CD14-positive monocyte (primary cell): ENCODE data around the gene ILDR1. TPM values are rescaled to one million over a fixed set of nuclear protein-coding genes. Genes with fewer than 3 reads are reported as not detected.
A peak's percentile ranks its signal among the peaks of the same experiment; 100 is the strongest.

Experiments used
- DNase-seq, 3 donors: peaks; one replicate each; pipeline ENCODE4 v3.0.0-alpha.2; 2011 to 2022
- H2AFZ ChIP-seq: 2 replicates; pipeline ENCODE4 v1.6.0; 2012; ENCODE audit warnings: mild to moderate bottlenecking, low read depth, low read length, inconsistent platforms; ENCODE audit not compliant: insufficient read depth, poor library complexity, severe bottlenecking
- H3K27ac ChIP-seq, 2 donors: 1 replicate in 1 of 2; 2 replicates in 1 of 2; pipeline ENCODE4 v1.5.1; 2012 to 2013; ENCODE audit warnings: low read length in 2 of 2, control low read depth in 1 of 2, inconsistent platforms in 1 of 2, low read depth in 1 of 2, mild to moderate bottlenecking in 1 of 2
- H3K27me3 ChIP-seq, 2 donors: one replicate each; pipeline versions ENCODE4 v1.6.0 to v1.6.1; 2011 to 2013; ENCODE audit warnings: low read length in 2 of 2; ENCODE audit not compliant: control insufficient read depth in 2 of 2, insufficient read depth in 2 of 2
- H3K36me3 ChIP-seq, 2 donors: replicated peaks in 1 of 2; 1 replicate in 1 of 2; 2 replicates in 1 of 2; pipeline versions ENCODE4 v1.5.1 to v1.6.1; 2012 to 2013; ENCODE audit warnings: low read length in 2 of 2, control low read depth in 1 of 2, inconsistent platforms in 1 of 2, mild to moderate bottlenecking in 1 of 2; ENCODE audit not compliant: insufficient read depth in 2 of 2, control insufficient read depth in 1 of 2
- H3K4me1 ChIP-seq, 2 donors: 1 replicate in 1 of 2; 2 replicates in 1 of 2; pipeline versions ENCODE4 v1.5.1 to v1.6.1; 2012 to 2013; ENCODE audit warnings: low read length in 2 of 2, control low read depth in 1 of 2, inconsistent platforms in 1 of 2, mild to moderate bottlenecking in 1 of 2, moderate library complexity in 1 of 2; ENCODE audit not compliant: insufficient read depth in 2 of 2, control insufficient read depth in 1 of 2
- H3K4me2 ChIP-seq: replicated peaks from 2 replicates; pipeline ENCODE3; 2012; ENCODE audit warnings: low read length, moderate library complexity, mild to moderate bottlenecking; ENCODE audit not compliant: poor library complexity, severe bottlenecking; ENCODE audit errors: extremely low read depth
- H3K4me3 ChIP-seq, 3 experiments: fragments of 200-600 bp in 1 of 3; sonication (generic) in 1 of 3; replicated peaks in 1 of 3; 1 replicate in 2 of 3; 2 replicates in 1 of 3; pipeline ENCODE4 v1.5.1; 2011 to 2013; ENCODE audit warnings: low read length in 3 of 3, mild to moderate bottlenecking in 3 of 3, control low read depth in 2 of 3, low read depth in 2 of 3, inconsistent platforms in 1 of 3, moderate library complexity in 1 of 3
- H3K79me2 ChIP-seq: 2 replicates; pipeline ENCODE4 v1.6.0; 2012; ENCODE audit warnings: mild to moderate bottlenecking, control low read depth, inconsistent platforms, low read length, moderate library complexity; ENCODE audit not compliant: insufficient read depth
- H3K9ac ChIP-seq: 2 replicates; pipeline ENCODE4 v1.6.0; 2017; ENCODE audit warnings: low read length, mild to moderate bottlenecking; ENCODE audit not compliant: insufficient read depth, poor library complexity, severe bottlenecking
- H3K9me3 ChIP-seq, 2 donors: replicated peaks in 1 of 2; 1 replicate in 1 of 2; 2 replicates in 1 of 2; pipeline versions ENCODE4 v1.5.1 to v1.6.1; 2012 to 2013; ENCODE audit warnings: low read length in 2 of 2, control low read depth in 1 of 2; ENCODE audit not compliant: control insufficient read depth in 1 of 2, insufficient read depth in 1 of 2
- H4K20me1 ChIP-seq: 2 replicates; pipeline ENCODE4 v1.6.0; 2012; ENCODE audit warnings: mild to moderate bottlenecking, low read length, control low read depth, moderate library complexity; ENCODE audit not compliant: insufficient read depth
- H3K27ac Mint-ChIP-seq, 7 donors: one replicate each; pipeline ENCODE4 v1.8.0; 2020; ENCODE audit warnings: mild to moderate bottlenecking in 7 of 7, mixed read lengths in 7 of 7, moderate library complexity in 6 of 7, inconsistent platforms in 2 of 7
- H3K27me3 Mint-ChIP-seq, 3 donors: one replicate each; pipeline ENCODE4 v1.8.0; 2021 to 2022; ENCODE audit warnings: low read depth in 3 of 3, mild to moderate bottlenecking in 3 of 3, mixed read lengths in 3 of 3, moderate library complexity in 3 of 3, inconsistent platforms in 1 of 3
- H3K36me3 Mint-ChIP-seq, 2 donors: one replicate each; pipeline ENCODE4 v1.8.0; 2020; ENCODE audit warnings: mixed read lengths in 2 of 2, inconsistent platforms in 1 of 2, mild to moderate bottlenecking in 1 of 2
- H3K4me1 Mint-ChIP-seq: one replicate; pipeline ENCODE4 v1.8.0; 2020; ENCODE audit warnings: mild to moderate bottlenecking, mixed read lengths
- H3K4me3 Mint-ChIP-seq, 2 donors: one replicate each; pipeline ENCODE4 v1.8.0; 2020; ENCODE audit warnings: mild to moderate bottlenecking in 2 of 2, mixed read lengths in 2 of 2, moderate library complexity in 1 of 2
- H3K9me3 Mint-ChIP-seq, 7 donors: one replicate each; pipeline ENCODE4 v1.8.0; 2020 to 2022; ENCODE audit warnings: mixed read lengths in 7 of 7, mild to moderate bottlenecking in 6 of 7, moderate library complexity in 6 of 7, inconsistent platforms in 2 of 7
- WGBS: methylation state at CpG from one replicate; pipeline ENCODE4 v1.1.5; 2013; ENCODE audit warnings: missing lambda C conversion rate; ENCODE audit not compliant: insufficient coverage; 5-methylcytosine and 5-hydroxymethylcytosine counted together
- intact Hi-C, 2 donors: fragments of 100-400 bp; cut with micrococcal nuclease; formaldehyde crosslinking; loops; one replicate each; pipeline versions ENCODE4 v1.15.0 to v1.15.1; 2023
- polyA plus RNA-seq, 3 donors: library from polyadenylated mRNA; depleted of rRNA in 1 of 3; unstranded in 2 of 3; stranded (reverse) in 1 of 3; fragments of 300-500 nt in 2 of 3; fragments of >200 nt in 1 of 3; fragmentation: Illumina TruSeq in 2 of 3; gene quantifications; 1 replicate in 2 of 3; 2 replicates in 1 of 3; pipeline ENCODE4 v1.2.3, GENCODE V29; 2012 to 2021
- TF ChIP-seq, protein P1 (sequence below): fragments of 200-600 bp; IDR thresholded peaks from one replicate; pipeline ENCODE4 v1.8.0; 2022; ENCODE audit warnings: antibody characterized with exemption, mild to moderate bottlenecking

ILDR1 gene
- polyA plus RNA-seq, 3 donors, result 0.12 to 0.28 (median 0.20) TPM

DNA sequence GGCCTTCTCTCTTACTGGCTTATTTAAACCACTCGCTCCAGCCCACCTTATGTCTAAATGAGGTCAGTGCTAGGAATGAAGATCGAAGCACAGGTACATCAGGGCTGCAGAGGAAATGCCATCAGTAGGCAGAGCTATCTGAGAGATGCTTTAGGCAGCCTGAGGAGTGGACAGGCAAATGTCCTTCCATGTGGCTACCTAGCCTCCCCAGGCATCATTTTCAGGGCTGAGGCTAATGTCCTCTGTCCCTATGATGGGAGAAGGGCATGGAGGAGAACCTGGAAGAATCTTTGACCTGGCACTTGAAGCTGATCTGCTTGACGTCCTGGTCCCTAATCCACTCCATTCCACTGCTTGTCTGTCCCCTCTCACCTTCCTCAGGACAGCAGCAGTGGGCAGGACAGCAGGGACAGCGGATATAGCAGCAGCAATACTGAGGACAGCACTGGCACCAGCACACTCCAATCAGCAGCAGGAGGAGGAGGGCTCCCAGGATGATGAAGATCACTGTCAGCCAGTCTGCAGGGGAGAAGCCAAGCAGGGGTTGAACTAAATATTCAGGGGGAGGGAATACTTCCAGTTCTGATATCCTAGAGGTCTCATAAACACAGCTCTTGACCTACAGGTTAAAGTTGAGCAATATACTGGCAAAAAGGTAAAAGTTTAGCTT lies 21.0 kb downstream of the ILDR1 start:
- Histone ChIP-seq H3K27ac (no peak overlapping the region), H4K20me1 (no peaks in the 10 kb centered on the region), H3K4me2 (no peak overlapping the region), H2AFZ (peak overlapping the region; percentile 8), H3K27me3 (no peaks in the 10 kb centered on the region), H3K36me3 (no peaks in the 10 kb centered on the region), H3K9me3 (no peaks in the 10 kb centered on the region), H3K79me2 (no peaks in the 10 kb centered on the region), H3K4me1 (peaks cover 69 to 79% of the 10 kb centered on the region in 2 donors), H3K4me3 (no peak overlapping the region), H3K9ac (no peak overlapping the region)
- TF ChIP-seq, protein P1, sequence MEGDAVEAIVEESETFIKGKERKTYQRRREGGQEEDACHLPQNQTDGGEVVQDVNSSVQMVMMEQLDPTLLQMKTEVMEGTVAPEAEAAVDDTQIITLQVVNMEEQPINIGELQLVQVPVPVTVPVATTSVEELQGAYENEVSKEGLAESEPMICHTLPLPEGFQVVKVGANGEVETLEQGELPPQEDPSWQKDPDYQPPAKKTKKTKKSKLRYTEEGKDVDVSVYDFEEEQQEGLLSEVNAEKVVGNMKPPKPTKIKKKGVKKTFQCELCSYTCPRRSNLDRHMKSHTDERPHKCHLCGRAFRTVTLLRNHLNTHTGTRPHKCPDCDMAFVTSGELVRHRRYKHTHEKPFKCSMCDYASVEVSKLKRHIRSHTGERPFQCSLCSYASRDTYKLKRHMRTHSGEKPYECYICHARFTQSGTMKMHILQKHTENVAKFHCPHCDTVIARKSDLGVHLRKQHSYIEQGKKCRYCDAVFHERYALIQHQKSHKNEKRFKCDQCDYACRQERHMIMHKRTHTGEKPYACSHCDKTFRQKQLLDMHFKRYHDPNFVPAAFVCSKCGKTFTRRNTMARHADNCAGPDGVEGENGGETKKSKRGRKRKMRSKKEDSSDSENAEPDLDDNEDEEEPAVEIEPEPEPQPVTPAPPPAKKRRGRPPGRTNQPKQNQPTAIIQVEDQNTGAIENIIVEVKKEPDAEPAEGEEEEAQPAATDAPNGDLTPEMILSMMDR, result no peak
- no peak overlapping the region for H3K4me3 Mint-ChIP-seq
- intact Hi-C loops, result no loop called here
- WGBS, result 100% methylated on average over 2 of the region's 4 CpGs
- H3K27ac Mint-ChIP-seq, result peak overlapping the region in 2 of 7 donors; percentile 14 to 57
- peaks cover 2 to 4% of the 10 kb centered on the region in 2 donors for H3K36me3 Mint-ChIP-seq
- peaks cover 0 to 5% (median 2%) of the 10 kb centered on the region in 3 donors for H3K27me3 Mint-ChIP-seq
- DNase-seq, result no peak
- peaks cover 79% of the 10 kb centered on the region for H3K4me1 Mint-ChIP-seq
- peaks cover 0 to 3% (median 0%) of the 10 kb centered on the region in 7 donors for H3K9me3 Mint-ChIP-seq

DNA sequence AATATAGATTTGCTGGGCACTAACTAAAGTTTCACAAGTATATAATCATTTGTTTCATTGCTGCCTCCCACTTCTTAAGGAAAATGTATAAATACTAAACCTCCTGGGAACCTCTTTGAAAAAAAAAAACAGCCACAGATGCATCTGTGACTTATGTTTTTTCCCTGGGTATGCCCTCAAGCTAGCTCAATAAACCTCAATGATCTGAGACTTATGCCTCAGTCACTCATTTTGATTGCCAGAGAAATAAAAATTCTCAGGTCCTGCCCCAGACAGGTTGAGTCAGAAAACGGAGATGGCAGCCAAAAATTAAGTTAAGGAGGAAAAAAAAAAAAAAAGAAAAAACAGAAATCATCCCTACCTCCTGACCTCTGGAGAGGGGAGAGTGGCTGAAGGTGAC lies 22.1 kb downstream of the ILDR1 start:
- peaks cover 83% of the 10 kb centered on the region for H3K4me1 Mint-ChIP-seq
- peaks cover 76 to 81% of the 10 kb centered on the region in 2 donors for H3K4me1 ChIP-seq

More for the DNA sequence above, 22.1 kb downstream of the ILDR1 start:
- Histone ChIP-seq H2AFZ (no peak overlapping the region), H4K20me1 (no peaks in the 10 kb centered on the region), H3K4me3 (no peak overlapping the region), H3K9ac (no peak overlapping the region), H3K79me2 (no peaks in the 10 kb centered on the region), H3K9me3 (no peaks in the 10 kb centered on the region), H3K4me2 (no peak overlapping the region), H3K36me3 (no peaks in the 10 kb centered on the region), H3K27ac (peak overlapping the region in 1 of 2 donors; percentile 90), H3K27me3 (no peaks in the 10 kb centered on the region)
- no CpG with 5 or more reads among the region's 1 CpG for whole genome bisulfite sequencing
- intact Hi-C loops, result loop anchor here (5.0 to 10.0 kb wide), 5 partner anchors 55 to 257 kb away; partner anchors contain the start of gene CD86 (in 2 of the 2)
- TF ChIP-seq, protein P1, result no peak
- Mint-ChIP-seq H3K4me3 (no peak overlapping the region), H3K27me3 (peaks cover 0 to 5% (median 2%) of the 10 kb centered on the region in 3 donors), H3K27ac (peak overlapping the region in 6 of 7 donors; percentile 54 to 99 (median 98)), H3K36me3 (peaks cover 4% of the 10 kb centered on the region in 2 donors), H3K9me3 (peaks cover 0 to 3% (median 0%) of the 10 kb centered on the region in 7 donors)
- no peak for DNase-seq
